Erythroblast (primary cell): Measurements from ENCODE around the gene SLC34A2.
"Not testable (repeated sequence)": the region's sequence is repeated elsewhere in the genome, so short reads cannot be mapped to it uniquely, and the experiment has no call there.

Source experiments
- DNase-seq, 2 experiments: peaks; one replicate each; lab custom pipeline; 2025; lab: John Stamatoyannopoulos, UW
- GATA1 ChIP-seq: IDR thresholded peaks from 2 replicates; pipeline ENCODE4 v1.6.1; 2011; ENCODE audit warnings: low read depth, mild to moderate bottlenecking, control low read depth, low read length, moderate library complexity
- POLR2A ChIP-seq: IDR thresholded peaks from 2 replicates; pipeline ENCODE4 v1.6.1; 2011; ENCODE audit warnings: mild to moderate bottlenecking, low read length

The SLC34A2 gene

DNA sequence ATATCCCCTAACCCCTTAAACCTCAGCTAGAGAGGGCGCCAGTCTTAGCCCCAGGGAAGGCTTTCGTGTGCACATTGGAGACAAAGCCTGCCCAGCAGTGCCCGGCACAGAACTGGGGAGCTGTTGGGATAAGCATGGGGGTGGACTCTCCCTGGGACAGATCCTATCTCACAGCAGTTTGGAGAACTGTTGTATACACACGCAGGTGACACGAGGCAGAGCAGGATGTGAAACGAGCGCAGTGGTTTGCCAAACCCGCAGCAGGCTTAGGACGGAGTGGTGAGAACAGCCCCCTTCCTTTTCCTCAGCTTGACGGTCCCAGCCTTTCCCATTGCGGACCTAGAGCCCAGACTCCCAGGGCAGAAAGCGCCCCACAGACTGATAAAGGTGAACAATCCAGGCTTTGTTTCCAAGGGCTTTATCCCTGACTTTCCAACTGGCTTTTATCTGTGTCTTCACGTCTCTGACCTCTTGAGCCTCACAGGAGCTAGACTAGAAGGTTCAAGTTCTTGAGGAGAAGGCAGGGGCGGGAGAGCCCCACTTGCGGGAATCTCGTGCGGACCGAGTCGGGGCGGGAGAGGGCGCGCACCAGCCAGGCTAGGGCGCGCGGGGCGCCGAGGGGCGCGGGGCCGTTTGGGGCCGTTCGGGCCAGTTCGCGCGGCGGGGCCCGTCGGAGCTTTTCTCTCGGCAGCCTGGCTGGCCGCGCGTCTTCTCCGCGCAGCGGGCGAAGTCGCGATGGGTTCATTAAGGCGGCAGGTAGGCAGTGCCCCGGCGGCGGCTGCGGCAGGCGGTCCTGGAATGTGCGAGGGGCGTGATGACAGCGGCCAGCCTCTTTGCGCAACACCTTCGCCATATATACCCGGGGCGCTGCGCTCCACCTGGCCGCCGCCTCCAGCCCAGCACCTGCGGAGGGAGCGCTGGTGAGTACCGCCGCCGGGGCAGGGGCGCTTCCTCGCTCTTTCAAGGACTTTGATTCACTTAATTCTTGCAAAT is at the start of gene SLC34A2:
SLC34A2 (plus strand) TSS at position 881 of the 993 bp plus-strand sequence. CDS start 6,650 bp downstream, outside the sequence.
- DNase-seq = no peak
- TF ChIP-seq POLR2A (no peak), GATA1 (no peak)

GRCh38 chr4:25608644-25609043 is 47.0 kb upstream of the SLC34A2 start:
- DNase-seq = no peak
- TF ChIP-seq GATA1 (no peak), POLR2A (no peak)

GRCh38 chr4:25609976-25610375 is 45.7 kb upstream of the SLC34A2 start:
- no peak for DNase-seq
- TF ChIP-seq GATA1 (no peak), POLR2A (no peak)

DNA sequence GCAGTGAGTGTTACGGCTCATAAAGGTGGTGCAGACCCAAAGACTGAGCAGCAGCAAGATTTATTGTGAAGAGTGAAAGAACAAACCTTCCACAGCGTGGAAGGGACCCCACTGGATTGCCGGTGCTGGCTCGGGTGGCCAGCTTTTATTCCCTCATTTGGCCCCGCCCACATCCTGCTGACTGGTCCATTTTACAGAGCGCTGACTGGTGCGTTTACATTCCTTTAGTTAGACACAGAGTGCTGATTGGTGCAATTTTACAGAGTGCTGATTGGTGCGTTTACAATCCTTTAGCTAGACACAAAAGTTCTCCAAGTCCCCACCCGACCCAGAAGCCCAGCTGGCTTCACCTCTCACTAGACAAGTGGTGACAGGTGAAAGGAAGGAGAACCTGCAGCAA is 42.0 kb upstream of the SLC34A2 start:
- not testable (repeated sequence) for DNase-seq

DNA sequence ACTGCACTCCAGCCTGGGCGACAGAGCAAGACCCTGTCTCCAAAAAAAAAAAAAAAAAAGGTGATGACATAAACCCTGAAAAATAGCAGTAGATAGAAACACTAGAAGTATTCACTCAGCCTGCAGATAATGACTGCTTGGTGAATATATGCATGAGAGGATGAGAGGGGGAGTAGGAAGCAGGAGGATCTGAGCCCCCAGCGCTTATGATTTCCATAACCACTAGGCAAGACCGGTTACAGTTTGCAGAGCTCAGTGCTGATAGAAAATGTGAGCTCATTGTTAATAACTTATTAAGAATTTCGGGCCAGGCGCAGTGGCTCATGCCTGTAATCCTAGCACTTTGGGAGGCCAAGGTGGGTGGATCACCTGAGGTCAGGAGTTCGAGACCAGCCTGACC is 40.8 kb upstream of the SLC34A2 start:
- TF ChIP-seq GATA1 = no peak
- TF ChIP-seq POLR2A = no peak
- DNase-seq = no peak

DNA sequence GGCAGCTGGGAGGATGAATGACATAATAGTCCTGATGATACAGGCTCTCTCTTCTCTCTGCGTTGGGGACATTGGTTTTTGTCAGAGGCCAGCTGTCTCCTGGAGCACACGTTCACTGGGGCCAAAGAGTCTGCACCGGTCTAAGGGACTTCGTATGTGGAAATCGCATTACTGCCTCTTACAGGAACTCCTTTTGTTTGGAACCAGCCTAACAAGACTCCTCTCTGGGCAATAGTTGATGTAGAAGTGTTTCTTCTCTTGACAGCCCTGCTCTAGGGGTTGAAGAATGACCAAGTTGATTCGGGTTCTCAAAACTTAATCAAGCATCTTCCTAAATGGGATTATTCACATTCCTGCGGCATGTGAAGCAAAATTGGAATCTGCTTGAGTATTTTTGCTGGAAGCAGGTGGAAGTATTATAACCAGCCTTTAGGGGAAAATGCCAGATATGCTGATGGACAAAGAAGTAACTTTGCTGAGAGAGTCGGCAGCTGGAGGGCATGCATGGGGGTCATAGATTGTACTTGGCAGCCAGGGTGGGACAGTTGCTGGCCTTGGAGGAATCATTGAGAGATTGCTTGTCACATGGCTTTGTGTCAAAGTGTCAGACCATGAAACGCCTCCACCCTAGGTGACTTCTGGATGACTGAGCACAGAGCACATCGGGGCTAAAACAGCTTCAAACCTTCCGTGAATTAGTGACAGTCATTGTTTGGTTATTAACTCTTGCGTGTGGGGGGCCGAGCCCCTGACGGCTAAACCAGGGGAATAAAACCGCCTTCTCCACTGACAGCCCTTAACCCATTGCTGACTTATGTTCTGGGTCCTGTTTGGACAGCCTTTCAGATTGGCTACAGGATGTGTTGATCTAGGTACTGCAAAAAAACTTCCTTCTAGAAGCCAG is 34.4 kb upstream of the SLC34A2 start:
- no peak for DNase-seq
- TF ChIP-seq POLR2A = no peak
- TF ChIP-seq GATA1 = no peak

GRCh38 chr4:25624616-25625015 is 31.0 kb upstream of the SLC34A2 start:
- no peak for DNase-seq
- TF ChIP-seq POLR2A (no peak), GATA1 (no peak)

DNA sequence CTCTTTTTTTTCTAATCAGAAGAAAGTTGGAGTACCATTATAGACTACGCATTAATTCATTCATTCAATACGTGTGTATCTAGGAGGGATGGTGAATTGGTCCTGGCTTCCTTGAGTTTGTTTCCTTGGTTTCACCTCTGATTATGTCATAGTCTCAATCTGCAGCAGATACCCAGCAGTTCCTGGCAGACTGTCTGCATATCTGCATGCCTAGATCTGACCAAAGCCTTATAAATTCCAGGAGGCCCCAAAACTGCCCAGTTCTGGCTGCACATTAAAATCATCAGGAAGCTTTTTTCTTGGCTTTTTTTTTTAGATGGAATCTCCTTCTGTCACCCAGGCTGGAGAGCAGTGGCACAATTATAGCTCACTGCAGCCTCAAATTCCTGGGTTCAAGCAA is 27.2 kb upstream of the SLC34A2 start:
- DNase-seq = no peak
- TF ChIP-seq POLR2A (no peak), GATA1 (no peak)

- TF ChIP-seq POLR2A (no peak), GATA1 (no peak)
- no peak for DNase-seq
Measured at GRCh38 chr4:25632135-25632534, 23.5 kb upstream of the SLC34A2 start.

DNA sequence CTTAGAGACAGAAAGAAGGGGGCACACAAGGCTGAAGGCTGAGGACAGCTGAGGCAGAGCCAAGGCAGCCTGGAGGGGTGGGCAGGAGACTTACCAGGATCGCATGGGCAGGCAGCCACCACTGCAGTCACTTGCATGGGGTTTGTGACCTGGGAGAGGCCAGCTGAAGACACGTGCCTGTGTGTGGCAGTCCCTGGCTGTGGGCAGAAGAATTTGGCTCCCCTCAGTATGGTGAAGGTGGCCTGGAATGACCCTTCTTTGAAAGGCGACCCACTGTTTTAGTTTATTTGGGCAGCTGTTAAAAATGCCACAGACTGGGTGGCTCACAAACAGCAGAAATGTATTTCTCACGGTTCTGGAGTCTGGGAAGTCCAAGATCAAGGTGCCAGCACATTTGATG is 22.1 kb upstream of the SLC34A2 start:
- TF ChIP-seq POLR2A = no peak
- TF ChIP-seq GATA1 = no peak
- no peak for DNase-seq

DNA sequence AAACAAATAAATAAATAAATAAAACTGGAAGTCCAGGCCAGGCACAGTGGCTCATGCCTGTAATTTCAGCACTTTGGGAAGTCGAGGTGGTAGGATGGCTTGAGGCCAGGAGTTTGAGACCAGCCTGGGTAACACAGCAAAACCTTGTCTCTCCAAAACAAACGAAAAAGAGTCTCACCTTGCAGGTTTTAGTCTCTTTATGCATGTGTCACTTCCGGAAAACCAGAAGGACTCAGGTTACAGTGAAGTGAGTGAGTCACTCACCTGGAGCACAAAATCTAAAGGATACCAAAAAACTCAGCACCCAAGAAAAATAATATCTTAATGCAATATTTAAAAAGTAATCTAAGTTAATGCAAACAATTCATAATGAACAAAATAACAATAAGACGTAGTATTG is 20.1 kb upstream of the SLC34A2 start:
- no peak for DNase-seq
- TF ChIP-seq POLR2A (no peak), GATA1 (no peak)

- TF ChIP-seq POLR2A (no peak), GATA1 (no peak)
- no peak for DNase-seq
Measured at GRCh38 chr4:25637581-25638220, 17.9 kb upstream of the SLC34A2 start.

GRCh38 chr4:25638221-25638601 is 17.4 kb upstream of the SLC34A2 start:
- TF ChIP-seq POLR2A (no peak), GATA1 (no peak)
- no peak for DNase-seq
